Tibial nerve (tissue), 4 donors: ENCODE measurements around the gene KASH5. TPM values are rescaled to one million over a fixed set of nuclear protein-coding genes. Genes with fewer than 3 reads are reported as not detected.

Experiments
- DNase-seq, 2 donors: peaks; one replicate each; pipeline ENCODE4 v3.0.0-alpha.2; 2019; ENCODE audit warnings: low spot score in 2 of 2
- H3K27ac ChIP-seq, 4 donors: fragments of 200-600 bp; sonication (generic) in 3 of 4; one replicate each; pipeline ENCODE4 v1.5.1; 2017 to 2019; ENCODE audit warnings: mild to moderate bottlenecking in 1 of 4
- H3K27me3 ChIP-seq, 2 donors: fragments of 200-600 bp; sonication (generic) in 1 of 2; one replicate each; pipeline versions ENCODE4 v1.5.1 to v1.6.0; 2017 to 2019
- H3K36me3 ChIP-seq, 3 donors: fragments of 200-600 bp; sonication (generic); one replicate each; pipeline ENCODE4 v1.5.1; 2018 to 2019
- H3K4me1 ChIP-seq, 4 donors: fragments of 200-600 bp; sonication (generic) in 3 of 4; one replicate each; pipeline ENCODE4 v1.5.1; 2017 to 2019
- H3K4me3 ChIP-seq, 4 donors: fragments of 200-600 bp; sonication (generic) in 3 of 4; one replicate each; pipeline ENCODE4 v1.5.1; 2017 to 2019; ENCODE audit warnings: mild to moderate bottlenecking in 1 of 4, moderate library complexity in 1 of 4
- H3K9me3 ChIP-seq, 4 donors: fragments of 200-600 bp; sonication (generic) in 3 of 4; one replicate each; pipeline ENCODE4 v1.5.1; 2017 to 2019
- CTCF ChIP-seq, 5 experiments: fragments of 200-600 bp in 3 of 5; fragments of 450-650 bp in 2 of 5; sonication (generic) in 3 of 5; IDR thresholded peaks; one replicate each; pipeline ENCODE4 v1.5.1; 2016 to 2019; ENCODE audit warnings: antibody characterized with exemption in 5 of 5, mild to moderate bottlenecking in 3 of 5, moderate library complexity in 2 of 5
- EP300 ChIP-seq, 2 donors: sonication (generic); formaldehyde crosslinking; IDR thresholded peaks; one replicate each; pipeline ENCODE4 v1.6.1; 2017; ENCODE audit warnings: antibody characterized with exemption in 2 of 2, mild to moderate bottlenecking in 1 of 2
- POLR2A ChIP-seq, 2 donors: fragments of 450-650 bp; IDR thresholded peaks; one replicate each; pipeline ENCODE4 v1.6.1; 2017; ENCODE audit warnings: antibody characterized with exemption in 2 of 2, mild to moderate bottlenecking in 2 of 2, moderate library complexity in 2 of 2
- WGBS, 2 donors: methylation state at CpG; one replicate each; pipeline ENCODE4 v1.1.5; 2018; 5-methylcytosine and 5-hydroxymethylcytosine counted together
- total RNA-seq, 4 donors: library from RNA; depleted of rRNA; stranded (reverse); fragments of >200 nt; gene quantifications; one replicate each; pipeline ENCODE4 v1.1.0, GENCODE V29; 2016

KASH5 gene
- total RNA-seq, 4 donors from 2014 or later: not detected

GRCh38 chr19:49422407-49423070, 34.5 kb downstream of the KASH5 start:
- peaks cover 2 to 100% of the 10 kb centered on the region in 2 donors for H3K27me3 ChIP-seq
- H3K4me3 ChIP-seq: peak overlapping the region in 2 of 4 donors; percentile 17 to 29
- H3K4me1 ChIP-seq: peaks cover 0 to 40% (median 16%) of the 10 kb centered on the region in 4 donors
- 2 to 3% methylated on average over 23 to 42 of the region's 58 CpGs for WGBS, 2 donors
- H3K27ac ChIP-seq: no peak overlapping the region
- DNase-seq: no peak
- TF ChIP-seq CTCF (IDR thresholded peaks at IDR 0.05) (peak in 1 of 5 experiments; percentile 28), POLR2A (IDR thresholded peaks at IDR 0.05) (no peak)
- no peaks in the 10 kb centered on the region for H3K9me3 ChIP-seq
- H3K36me3 ChIP-seq: no peaks in the 10 kb centered on the region

GRCh38 chr19:49423071-49423984, 35.3 kb downstream of the KASH5 start, which contains the start of gene PTH2:
TSS of gene PTH2 (minus strand) at chr19:49423441. CDS start at chr19:49423339, 102 bp downstream.
- Histone ChIP-seq H3K9me3 (no peaks in the 10 kb centered on the region), H3K4me1 (peaks cover 0 to 48% (median 19%) of the 10 kb centered on the region in 4 donors), H3K36me3 (no peaks in the 10 kb centered on the region), H3K27ac (no peak within 1 kb of the TSS), H3K4me3 (peak within 1 kb of the TSS in 2 of 4 donors; percentile 17 to 29), H3K27me3 (peaks cover 5 to 100% of the 10 kb centered on the region in 2 donors)
- 5 to 8% methylated on average over 30 to 40 of the region's 42 CpGs for WGBS, 2 donors
- DNase-seq: no peak
- no peak for TF ChIP-seq CTCF (IDR thresholded peaks at IDR 0.05)
- no peak for TF ChIP-seq EP300 (IDR thresholded peaks at IDR 0.05)
- no peak for TF ChIP-seq POLR2A (IDR thresholded peaks at IDR 0.05)

- 19% methylated on average over 3 of the region's 3 CpGs for WGBS, 2 donors
- Histone ChIP-seq H3K9me3 (no peaks in the 10 kb centered on the region), H3K36me3 (no peaks in the 10 kb centered on the region), H3K27ac (no peak overlapping the region), H3K27me3 (peaks cover 5 to 100% of the 10 kb centered on the region in 2 donors), H3K4me3 (no peak overlapping the region), H3K4me1 (peaks cover 0 to 53% (median 21%) of the 10 kb centered on the region in 4 donors)
- TF ChIP-seq CTCF (IDR thresholded peaks at IDR 0.05): no peak
- TF ChIP-seq POLR2A (IDR thresholded peaks at IDR 0.05): no peak
- no peak for TF ChIP-seq EP300 (IDR thresholded peaks at IDR 0.05)
- DNase-seq: no peak
Measured at GRCh38 chr19:49423985-49424303, 35.9 kb downstream of the KASH5 start.

- H3K27me3 ChIP-seq: peaks cover 5 to 100% of the 10 kb centered on the region in 2 donors
Measured at GRCh38 chr19:49425178-49425577, 37.1 kb downstream of the KASH5 start, which contains the start of gene GFY. TSS of gene GFY (plus strand) at chr19:49425388. CDS start at chr19:49426431, 1,043 bp downstream.

More at GRCh38 chr19:49425178-49425577, 37.1 kb downstream of the KASH5 start, which contains the start of gene GFY:
- Histone ChIP-seq H3K4me1 (peaks cover 0 to 53% (median 21%) of the 10 kb centered on the region in 4 donors), H3K4me3 (no peak within 1 kb of the TSS), H3K9me3 (no peaks in the 10 kb centered on the region), H3K27ac (no peak within 1 kb of the TSS), H3K36me3 (no peaks in the 10 kb centered on the region)
- WGBS, 2 donors: 55 to 58% methylated on average over 7 of the region's 7 CpGs
- no peak for DNase-seq
- no peak for TF ChIP-seq CTCF (IDR thresholded peaks at IDR 0.05)
- no peak for TF ChIP-seq POLR2A (IDR thresholded peaks at IDR 0.05)
- TF ChIP-seq EP300 (IDR thresholded peaks at IDR 0.05): no peak
